Natural killer cell treated with Interleukin-12 subunit alpha and Interleukin-12 subunit beta and Interleukin-15 and Interleukin-18, amount 100 ng/mL, for 72 hours (primary cell): ENCODE measurements around the gene RAB35. TPM values are rescaled to one million over a fixed set of nuclear protein-coding genes. Genes with fewer than 3 reads are reported as not detected.

Experiments
- total RNA-seq, 2 donors: library from RNA; stranded (reverse); gene quantifications; one replicate each; pipeline ENCODE4 v1.2.3, GENCODE V29; 2022

The RAB35 gene
- total RNA-seq, 2 donors from 2014 or later = 85.2 to 94.1 TPM

Other genes with a start within 250 kb of the RAB35 start
- gene CIT, start 239.4 kb downstream of the RAB35 start, total RNA-seq = 10 to 100 TPM; 25.7 to 71.1 TPM
- 1 to 10 TPM; 4.3 to 9.8 TPM for gene BICDL1, start 127.5 kb downstream of the RAB35 start, total RNA-seq
- gene GCN1, start 78.0 kb upstream of the RAB35 start, total RNA-seq = 100 to 1,000 TPM; 126 to 311 TPM
- gene RPLP0, start 84.4 kb upstream of the RAB35 start, total RNA-seq = 1,000 to 10,000 TPM; 1,757 to 2,186 TPM
- gene PXN, start 149.0 kb upstream of the RAB35 start, total RNA-seq = 100 to 1,000 TPM; 133 to 160 TPM
- gene RNU4-2, start 175.2 kb upstream of the RAB35 start, total RNA-seq = 1,000 to 10,000 TPM; 6,345 to 8,722 TPM
- gene RNU4-1, start 176.5 kb upstream of the RAB35 start, total RNA-seq = 1,000 to 10,000 TPM; 1,386 to 2,161 TPM
- gene SIRT4, start 185.6 kb upstream of the RAB35 start, total RNA-seq = 1 to 10 TPM; 2.4 to 2.6 TPM
- not detected for gene PLA2G1B, start 211.0 kb upstream of the RAB35 start, total RNA-seq